NCI-H460 (cell line): ENCODE data around the gene HMG20A. TPM values are rescaled to one million over a fixed set of nuclear protein-coding genes. Genes with fewer than 3 reads are reported as not detected.

Source experiments
- DNase-seq: peaks from one replicate; pipeline ENCODE4 v3.0.0-alpha.2; 2016; ENCODE audit warnings: low read depth; ENCODE audit errors: extremely low read depth
- total RNA-seq: library from RNA; depleted of rRNA; stranded (reverse); fragments of >200 nt; shearing (Covaris generic); gene quantifications from 2 replicates; pipeline ENCODE4 v1.2.3, GENCODE V29; 2014

Gene HMG20A
- total RNA-seq, 1 experiment from 2014 or later: 28.7 TPM

GRCh38 chr15:77513226-77513625 lies 92.5 kb downstream of the HMG20A start:
- DNase-seq: no peak

- DNase-seq: no peak
These were observed 94.1 kb downstream of the HMG20A start for GRCh38 chr15:77514641-77515402.

GRCh38 chr15:77515613-77516012 lies 94.9 kb downstream of the HMG20A start:
- no peak for DNase-seq

- DNase-seq: no peak
These were observed 95.4 kb downstream of the HMG20A start for GRCh38 chr15:77516076-77516475.

GRCh38 chr15:77516786-77517185 lies 96.1 kb downstream of the HMG20A start:
- DNase-seq: no peak

- DNase-seq: no peak
These were observed 96.9 kb downstream of the HMG20A start for GRCh38 chr15:77517579-77517978.

GRCh38 chr15:77518458-77518857 lies 97.8 kb downstream of the HMG20A start:
- DNase-seq: no peak

GRCh38 chr15:77519540-77519939 lies 98.9 kb downstream of the HMG20A start:
- no peak for DNase-seq

- DNase-seq: no peak
These were observed 100.5 kb downstream of the HMG20A start for GRCh38 chr15:77521206-77521605.

GRCh38 chr15:77525400-77525811 lies 104.7 kb downstream of the HMG20A start:
- DNase-seq: no peak

GRCh38 chr15:77525907-77526594 lies 105.4 kb downstream of the HMG20A start:
- DNase-seq: no peak

GRCh38 chr15:77526595-77527163 lies 106.0 kb downstream of the HMG20A start:
- no peak for DNase-seq

- no peak for DNase-seq
These were observed 106.6 kb downstream of the HMG20A start for GRCh38 chr15:77527164-77527778.

- DNase-seq: no peak
These were observed 107.1 kb downstream of the HMG20A start for GRCh38 chr15:77527831-77528231.

GRCh38 chr15:77528290-77528967 lies 107.7 kb downstream of the HMG20A start:
- DNase-seq: no peak

- no peak for DNase-seq
These were observed 108.3 kb downstream of the HMG20A start for GRCh38 chr15:77528968-77529319.

GRCh38 chr15:77529394-77530159 lies 108.9 kb downstream of the HMG20A start:
- no peak for DNase-seq

- no peak for DNase-seq
These were observed 109.9 kb downstream of the HMG20A start for GRCh38 chr15:77530576-77530975.

GRCh38 chr15:77531191-77532000 lies 110.7 kb downstream of the HMG20A start:
- no peak for DNase-seq
